ENCODE measurements around the gene B3GALT6. TPM values are rescaled to one million over a fixed set of nuclear protein-coding genes. Genes with fewer than 3 reads are reported as not detected.

B3GALT6 gene
- total RNA-seq, 2 experiments from 2014 or later: 9.4 to 12.2 TPM

DNA sequence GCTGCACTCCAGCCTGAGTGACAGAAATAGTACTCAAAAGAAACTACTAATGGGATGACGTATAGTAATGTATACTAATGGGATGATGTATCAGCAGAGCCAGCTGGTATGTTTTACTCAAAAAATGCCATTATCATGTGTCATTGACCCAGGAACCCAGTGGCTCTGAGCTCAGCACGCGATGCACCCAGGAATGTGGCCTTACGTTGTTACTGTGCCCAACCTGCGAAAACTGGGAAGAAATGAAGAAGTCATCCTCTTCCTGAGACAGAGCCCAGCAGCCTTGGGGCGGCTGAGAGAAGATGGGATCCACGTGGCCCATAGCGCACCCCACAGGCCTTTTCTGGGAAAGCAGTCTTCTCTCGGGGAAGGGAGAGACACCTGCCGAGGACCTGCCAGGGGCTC lies 32.8 kb downstream of the B3GALT6 start:
- intact Hi-C loops (cut with DNase I, micrococcal nuclease): loop anchor here in 1 of 2 experiments (5.0 kb wide), 1 partner anchor 143 kb away; no protein-coding TSS in a partner anchor
- Mint-ChIP-seq H3K4me3 (no peak overlapping the region), H3K36me3 (ENCODE audit: low read depth) (peaks cover 44% of the 10 kb centered on the region), H3K9me3 (ENCODE audit: low read depth) (no peaks in the 10 kb centered on the region), H3K27me3 (no peaks in the 10 kb centered on the region), H3K27ac (no peak overlapping the region), H3K4me1 (peaks cover 3% of the 10 kb centered on the region)
- DNase-seq (peak; percentile 47), ATAC-seq (no peak)
- ChIA-PET POLR2A (no interaction called here), CTCF (interaction anchor here (0.6 to 1.9 kb wide), 3 partner anchors 14 to 147 kb away, joined by 3 to 7 read pairs (median 3); no protein-coding TSS in a partner anchor)

- Mint-ChIP-seq H3K27me3 (no peaks in the 10 kb centered on the region), H3K4me1 (peaks cover 30% of the 10 kb centered on the region), H3K36me3 (ENCODE audit: low read depth) (peaks cover 47% of the 10 kb centered on the region), H3K4me3 (no peak overlapping the region), H3K9me3 (ENCODE audit: low read depth) (no peaks in the 10 kb centered on the region), H3K27ac (no peak overlapping the region)
- ATAC-seq (no peak), DNase-seq (no peak)
- intact Hi-C loops (cut with DNase I, micrococcal nuclease): loop anchor here in 1 of 2 experiments (5.0 kb wide), 1 partner anchor 145 kb away; no protein-coding TSS in a partner anchor
- CTCF ChIA-PET: no interaction called here
- POLR2A ChIA-PET: no interaction called here
Observed at GRCh38 chr1:1267488-1268283, 35.6 kb downstream of the B3GALT6 start.

DNA sequence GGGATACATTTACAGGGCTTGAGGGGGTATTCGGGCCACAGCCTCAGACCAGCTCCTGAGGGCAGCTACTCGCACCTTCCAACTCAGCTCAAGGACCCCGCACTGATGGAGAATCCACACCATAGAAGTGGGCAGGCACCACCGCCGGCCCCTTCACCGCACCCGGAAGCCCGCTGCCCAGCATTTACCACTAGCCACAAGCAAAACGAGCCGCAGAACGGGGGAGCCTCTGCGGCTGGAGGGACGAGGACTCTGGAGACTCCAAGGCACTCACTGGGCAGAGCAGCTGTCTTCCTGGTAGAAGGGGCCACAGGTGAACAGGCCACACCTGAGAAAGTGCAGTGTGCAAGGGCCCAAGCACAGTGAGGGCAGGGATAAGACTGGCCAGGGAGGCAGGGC lies 36.2 kb downstream of the B3GALT6 start:
- Mint-ChIP-seq H3K9me3 (ENCODE audit: low read depth) (no peaks in the 10 kb centered on the region), H3K4me1 (peaks cover 32% of the 10 kb centered on the region), H3K27me3 (no peaks in the 10 kb centered on the region), H3K4me3 (no peak overlapping the region), H3K27ac (no peak overlapping the region), H3K36me3 (ENCODE audit: low read depth) (peaks cover 49% of the 10 kb centered on the region)
- no peak for ATAC-seq
- CTCF ChIA-PET: no interaction called here
- no peak for DNase-seq
- intact Hi-C loops (cut with DNase I, micrococcal nuclease): loop anchor here in 1 of 2 experiments (5.0 kb wide), 1 partner anchor 146 kb away; no protein-coding TSS in a partner anchor
- POLR2A ChIA-PET: no interaction called here

DNA sequence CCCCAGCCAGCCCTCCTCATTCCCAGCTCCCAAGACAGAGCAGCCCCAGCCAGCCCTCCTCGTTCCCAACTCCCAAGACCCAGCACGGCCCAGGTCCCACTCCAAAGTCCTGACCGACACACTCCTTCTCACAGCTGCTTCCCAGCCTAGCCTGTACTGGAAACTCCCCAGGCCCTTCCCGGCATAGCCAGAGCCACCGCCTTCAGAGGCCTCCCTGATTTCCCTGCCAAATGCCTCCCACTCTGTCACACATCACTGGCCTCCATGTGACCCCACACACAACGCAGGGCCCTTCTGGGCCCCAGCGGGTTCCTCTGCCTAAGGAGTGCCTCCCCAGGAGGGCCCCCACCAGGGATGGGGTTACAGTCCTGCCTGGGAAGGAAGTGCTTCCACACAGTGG lies 38.8 kb downstream of the B3GALT6 start:
- ChIA-PET POLR2A (interaction anchor here (0.6 kb wide), 1 partner anchor 106 kb away, joined by 3 read pairs; no protein-coding TSS in a partner anchor), CTCF (no interaction called here)
- peak overlapping the region; percentile 85 for H3K4me3 Mint-ChIP-seq
- peaks cover 35% of the 10 kb centered on the region for H3K4me1 Mint-ChIP-seq
- H3K9me3 Mint-ChIP-seq (ENCODE audit: low read depth): no peaks in the 10 kb centered on the region
- intact Hi-C loops (cut with DNase I, micrococcal nuclease): loop anchor here (5.0 to 10.0 kb wide), 4 partner anchors 36 to 344 kb away; partner anchors contain the start of genes ACAP3 (in 1 of the 2), ATAD3A (in 1 of the 2), MIB2 (in 1 of the 2) and PUSL1 (in 1 of the 2)
- peak overlapping the region; percentile 26 for H3K27ac Mint-ChIP-seq
- ATAC-seq (no peak), DNase-seq (no peak)
- peaks cover 37% of the 10 kb centered on the region for H3K36me3 Mint-ChIP-seq (ENCODE audit: low read depth)
- H3K27me3 Mint-ChIP-seq: no peaks in the 10 kb centered on the region

GRCh38 chr1:1272341-1273208 lies 40.5 kb downstream of the B3GALT6 start:
- DNase-seq (peak; percentile 36), ATAC-seq (no peak)
- no peaks in the 10 kb centered on the region for H3K9me3 Mint-ChIP-seq (ENCODE audit: low read depth)
- peaks cover 36% of the 10 kb centered on the region for H3K4me1 Mint-ChIP-seq
- ChIA-PET CTCF (interaction anchor here (1.0 kb wide), 1 partner anchor 150 kb away, joined by 3 read pairs; no protein-coding TSS in a partner anchor), POLR2A (interaction anchor here (1.0 kb wide), 1 partner anchor 158 kb away, joined by 3 read pairs; no protein-coding TSS in a partner anchor)
- peak overlapping the region; percentile 83 for H3K27ac Mint-ChIP-seq
- peaks cover 34% of the 10 kb centered on the region for H3K36me3 Mint-ChIP-seq (ENCODE audit: low read depth)
- H3K4me3 Mint-ChIP-seq: peak overlapping the region; percentile 85
- intact Hi-C loops (cut with DNase I, micrococcal nuclease): loop anchor here (1.0 to 10.0 kb wide), 15 partner anchors 35 to 342 kb away; partner anchors contain the start of genes PUSL1 (in 2 of the 2), ACAP3 (in 1 of the 2), ATAD3A (in 1 of the 2) and ATAD3B (in 1 of the 2)
- H3K27me3 Mint-ChIP-seq: no peaks in the 10 kb centered on the region

DNA sequence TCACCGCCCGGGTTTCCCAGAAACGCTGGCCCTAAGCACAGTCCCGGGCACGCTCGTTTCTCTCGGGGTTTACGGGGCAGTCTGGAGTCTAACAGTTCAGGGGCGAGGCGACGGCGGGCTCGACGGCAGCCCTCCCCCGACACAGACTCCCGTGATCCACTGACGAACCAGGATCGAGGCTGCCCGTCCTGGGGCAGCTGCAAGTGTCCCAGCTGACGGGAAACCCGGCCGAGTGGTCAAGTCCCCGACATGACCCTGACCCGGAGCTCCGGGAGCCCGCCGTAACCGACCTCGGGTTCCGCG lies 41.1 kb downstream of the B3GALT6 start:
- Mint-ChIP-seq H3K36me3 (ENCODE audit: low read depth) (peaks cover 33% of the 10 kb centered on the region), H3K4me1 (peaks cover 36% of the 10 kb centered on the region), H3K9me3 (ENCODE audit: low read depth) (no peaks in the 10 kb centered on the region), H3K4me3 (peak overlapping the region; percentile 85), H3K27ac (peak overlapping the region; percentile 83), H3K27me3 (no peaks in the 10 kb centered on the region)
- ChIA-PET POLR2A (interaction anchor here (1.0 kb wide), 1 partner anchor 159 kb away, joined by 3 read pairs; no protein-coding TSS in a partner anchor), CTCF (interaction anchor here (1.0 to 1.4 kb wide), 2 partner anchors 10 to 27 kb away, joined by 3 read pairs; no protein-coding TSS in a partner anchor)
- DNase-seq (no peak), ATAC-seq (no peak)
- intact Hi-C loops (cut with DNase I, micrococcal nuclease): loop anchor here (1.0 to 10.0 kb wide), 15 partner anchors 34 to 342 kb away; partner anchors contain the start of genes PUSL1 (in 2 of the 2), ACAP3 (in 1 of the 2), ATAD3A (in 1 of the 2) and ATAD3B (in 1 of the 2)

- Mint-ChIP-seq H3K4me1 (peaks cover 36% of the 10 kb centered on the region), H3K9me3 (ENCODE audit: low read depth) (no peaks in the 10 kb centered on the region), H3K36me3 (ENCODE audit: low read depth) (peaks cover 30% of the 10 kb centered on the region), H3K27ac (peak within 1 kb of the TSS; percentile 83), H3K4me3 (peak within 1 kb of the TSS; percentile 85), H3K27me3 (no peaks in the 10 kb centered on the region)
- intact Hi-C loops (cut with DNase I, micrococcal nuclease): loop anchor here (1.0 to 10.0 kb wide), 15 partner anchors 34 to 341 kb away; partner anchors contain the start of genes PUSL1 (in 2 of the 2), ACAP3 (in 1 of the 2), ATAD3A (in 1 of the 2) and ATAD3B (in 1 of the 2)
- DNase-seq (peak; percentile 97), ATAC-seq (peak; percentile 94)
- ChIA-PET POLR2A (interaction anchor here (1.0 kb wide), 1 partner anchor 159 kb away, joined by 3 read pairs; no protein-coding TSS in a partner anchor), CTCF (interaction anchor here (1.0 to 1.4 kb wide), 2 partner anchors 9 to 26 kb away, joined by 3 read pairs; no protein-coding TSS in a partner anchor)
Observed at GRCh38 chr1:1273512-1274298, 41.7 kb downstream of the B3GALT6 start, which contains the start of gene UBE2J2. UBE2J2 (minus strand) TSS chr1:1273854; CDS start chr1:1267992, 5,862 bp downstream.

DNA sequence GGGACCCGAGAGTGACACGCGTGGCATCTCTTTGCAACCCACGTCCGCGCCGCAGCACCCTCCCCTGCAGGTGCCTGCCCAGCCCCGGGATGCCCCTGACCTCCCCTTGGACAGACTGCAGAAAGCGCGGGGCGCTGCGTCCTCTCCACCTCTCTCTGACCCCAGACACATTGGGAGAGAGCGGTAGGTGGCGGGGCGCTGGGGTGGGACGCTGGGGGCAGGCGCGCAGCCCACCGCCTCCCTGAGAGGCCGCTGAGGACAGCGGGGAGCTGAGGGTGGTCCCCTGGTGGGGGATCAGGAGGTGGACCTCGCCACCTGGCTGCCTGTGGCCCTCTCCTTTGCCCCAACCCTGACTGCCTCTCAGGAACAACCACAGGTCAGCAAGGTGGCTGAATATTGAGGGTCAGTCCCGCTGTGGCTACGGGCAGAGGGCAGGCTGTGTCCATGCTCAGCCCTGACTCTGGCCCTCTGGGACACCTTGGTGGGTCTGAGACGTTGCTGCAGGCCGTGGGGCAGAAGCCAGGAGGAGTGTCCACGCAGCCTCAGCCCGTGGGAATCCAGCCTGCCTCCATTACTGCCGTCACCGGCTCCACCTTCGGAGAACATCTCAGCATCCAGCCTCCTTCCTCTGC lies 42.4 kb downstream of the B3GALT6 start:
- peak overlapping the region; percentile 69 for H3K4me3 Mint-ChIP-seq
- POLR2A ChIA-PET: no interaction called here
- CTCF ChIA-PET: interaction anchor here (1.0 to 1.4 kb wide), 2 partner anchors 9 to 25 kb away, joined by 3 read pairs; no protein-coding TSS in a partner anchor
- ATAC-seq: no peak
- H3K27ac Mint-ChIP-seq: no peak overlapping the region
- no peak for DNase-seq
- intact Hi-C loops (cut with DNase I, micrococcal nuclease): loop anchor here (5.0 to 10.0 kb wide), 4 partner anchors 33 to 340 kb away; partner anchors contain the start of genes ACAP3 (in 1 of the 2), ATAD3A (in 1 of the 2), MIB2 (in 1 of the 2) and PUSL1 (in 1 of the 2)
- no peaks in the 10 kb centered on the region for H3K9me3 Mint-ChIP-seq (ENCODE audit: low read depth)
- H3K27me3 Mint-ChIP-seq: no peaks in the 10 kb centered on the region
- H3K36me3 Mint-ChIP-seq (ENCODE audit: low read depth): peaks cover 30% of the 10 kb centered on the region
- H3K4me1 Mint-ChIP-seq: peaks cover 36% of the 10 kb centered on the region

DNA sequence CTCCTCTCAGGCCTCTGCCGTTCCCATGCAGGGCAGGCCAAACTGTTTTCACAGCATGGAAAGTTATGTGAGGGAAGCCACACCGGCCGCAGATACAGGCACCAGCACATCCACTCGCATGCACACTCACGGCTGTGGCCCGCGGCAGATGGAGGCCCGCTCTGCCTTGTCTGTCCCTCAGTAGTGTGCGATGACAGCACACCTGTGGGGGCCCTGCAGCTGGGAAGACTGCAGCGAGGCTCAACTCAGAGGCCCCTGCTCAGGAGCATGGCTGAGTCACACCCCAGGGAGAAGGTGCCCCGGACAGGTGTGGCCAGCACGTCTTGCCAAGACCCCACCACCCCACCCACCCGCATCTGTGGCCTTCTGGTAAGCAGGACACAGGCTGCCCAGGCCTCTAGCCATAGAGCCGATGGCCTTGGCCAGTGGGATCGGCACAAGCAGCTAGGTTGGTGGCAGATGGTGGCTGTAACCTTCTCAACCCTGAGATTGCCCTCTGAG lies 42.9 kb downstream of the B3GALT6 start:
- DNase-seq (no peak), ATAC-seq (no peak)
- ChIA-PET CTCF (no interaction called here), POLR2A (no interaction called here)
- peak overlapping the region; percentile 69 for H3K4me3 Mint-ChIP-seq
- intact Hi-C loops (cut with DNase I, micrococcal nuclease): loop anchor here (5.0 to 10.0 kb wide), 4 partner anchors 32 to 340 kb away; partner anchors contain the start of genes ACAP3 (in 1 of the 2), ATAD3A (in 1 of the 2), MIB2 (in 1 of the 2) and PUSL1 (in 1 of the 2)
- H3K4me1 Mint-ChIP-seq: peaks cover 32% of the 10 kb centered on the region
- peaks cover 26% of the 10 kb centered on the region for H3K36me3 Mint-ChIP-seq (ENCODE audit: low read depth)
- H3K27me3 Mint-ChIP-seq: no peaks in the 10 kb centered on the region
- no peaks in the 10 kb centered on the region for H3K9me3 Mint-ChIP-seq (ENCODE audit: low read depth)
- H3K27ac Mint-ChIP-seq: no peak overlapping the region
